Fibroblast of pulmonary artery (primary cell): ENCODE measurements around the gene USP28.

ENCODE experiments used
- DNase-seq: peaks from one replicate; pipeline ENCODE4 v3.0.0-alpha.2; 2010; ENCODE audit warnings: low read depth
- H3K4me3 ChIP-seq: replicated peaks from 2 replicates; pipeline ENCODE4 v1.5.1; 2011; ENCODE audit warnings: low read depth, mild to moderate bottlenecking, control low read depth, low read length, moderate library complexity
- CTCF ChIP-seq: IDR thresholded peaks from 2 replicates; pipeline ENCODE4 v1.5.1; 2011; ENCODE audit warnings: mild to moderate bottlenecking, control low read depth, low read length, inconsistent platforms; ENCODE audit errors: missing control alignments

USP28 gene

GRCh38 chr11:113827477-113827876 is 47.9 kb downstream of the USP28 start:
- TF ChIP-seq CTCF: no peak
- H3K4me3 ChIP-seq: no peak overlapping the region
- DNase-seq: no peak

- DNase-seq: peak; percentile 11
- no peak for TF ChIP-seq CTCF
- H3K4me3 ChIP-seq: no peak overlapping the region
Observed at GRCh38 chr11:113818426-113818825, 56.9 kb downstream of the USP28 start.

GRCh38 chr11:113817626-113818025 is 57.7 kb downstream of the USP28 start:
- DNase-seq: no peak
- H3K4me3 ChIP-seq: no peak overlapping the region
- TF ChIP-seq CTCF: no peak

GRCh38 chr11:113817162-113817561 is 58.2 kb downstream of the USP28 start:
- DNase-seq: no peak
- TF ChIP-seq CTCF: no peak
- no peak overlapping the region for H3K4me3 ChIP-seq

- DNase-seq: no peak
- H3K4me3 ChIP-seq: no peak overlapping the region
- TF ChIP-seq CTCF: no peak
Observed at GRCh38 chr11:113814181-113814580, 61.2 kb downstream of the USP28 start.

- no peak for DNase-seq
- TF ChIP-seq CTCF: no peak
- no peak overlapping the region for H3K4me3 ChIP-seq
Observed at GRCh38 chr11:113808931-113809330, 66.4 kb downstream of the USP28 start.

GRCh38 chr11:113806406-113806805 is 69.0 kb downstream of the USP28 start:
- peak; percentile 50 for TF ChIP-seq CTCF
- no peak overlapping the region for H3K4me3 ChIP-seq
- DNase-seq: peak; percentile 29
